GM23338 (cell line): Measurements from ENCODE around the gene GCDH.

ENCODE experiments used
- CREB1 ChIP-seq: fragments of 250-450 bp; sonication (Bioruptor Pico); IDR thresholded peaks from 2 replicates; pipeline ENCODE4 v1.5.0; 2020; ENCODE audit warnings: low read depth, mild to moderate bottlenecking, moderate library complexity
- CTCF ChIP-seq, 2 experiments: fragments of 200-600 bp in 1 of 2; sonication (generic) in 1 of 2; conservative IDR thresholded peaks; 2 replicates each; pipeline versions ENCODE4 v1.5.1 to v1.6.1; 2016 to 2017; ENCODE audit warnings: antibody characterized with exemption in 2 of 2, low read depth in 2 of 2, mild to moderate bottlenecking in 2 of 2, moderate library complexity in 1 of 2
- EZH2 ChIP-seq: fragments of 200-600 bp; sonication (generic); IDR thresholded peaks from one replicate; pipeline ENCODE4 v1.8.0; 2017; ENCODE audit warnings: antibody characterized with exemption, mild to moderate bottlenecking, low read depth; ENCODE audit not compliant: unreplicated experiment
- EZH2phosphoT487 ChIP-seq: fragments of 200-600 bp; sonication (generic); IDR thresholded peaks from one replicate; pipeline ENCODE4 v1.8.1; 2018; ENCODE audit warnings: antibody characterized with exemption; ENCODE audit not compliant: unreplicated experiment
- JUNB ChIP-seq: IDR thresholded peaks from one replicate; pipeline ENCODE4 v1.6.1; 2016; ENCODE audit warnings: antibody characterized with exemption; ENCODE audit not compliant: unreplicated experiment
- NANOG ChIP-seq: IDR thresholded peaks from 2 replicates; pipeline ENCODE4 v1.6.1; 2016; ENCODE audit warnings: antibody characterized with exemption, borderline replicate concordance
- POLR2AphosphoS5 ChIP-seq: IDR thresholded peaks from 2 replicates; pipeline ENCODE4 v1.6.1; 2016; ENCODE audit warnings: antibody characterized with exemption, low read depth
- REST ChIP-seq: IDR thresholded peaks from one replicate; pipeline ENCODE4 v1.6.1; 2018; ENCODE audit warnings: antibody characterized with exemption; ENCODE audit not compliant: unreplicated experiment
- STAT1 ChIP-seq: IDR thresholded peaks from one replicate; pipeline ENCODE4 v1.6.1; 2016; ENCODE audit warnings: antibody characterized with exemption; ENCODE audit not compliant: unreplicated experiment
- ZNF114 ChIP-seq: fragments of 250-450 bp; sonication (Bioruptor Pico); IDR thresholded peaks from 2 replicates; pipeline ENCODE4 v1.5.0; 2020; ENCODE audit warnings: mild to moderate bottlenecking, moderate library complexity
- ZNF331 ChIP-seq: fragments of 250-450 bp; sonication (Bioruptor Pico); IDR thresholded peaks from 2 replicates; pipeline ENCODE4 v1.5.0; 2020; ENCODE audit warnings: low read depth, mild to moderate bottlenecking, moderate library complexity

GRCh38 chr19:12888006-12888603 lies 2.9 kb upstream of the GCDH start:
- TF ChIP-seq EZH2phosphoT487 (no peak), CTCF (conservative IDR thresholded peaks at IDR 0.05; ENCODE audit: low read depth in 2 of 2) (no peak), JUNB (no peak), REST (no peak), POLR2AphosphoS5 (no peak), CREB1 (no peak), EZH2 (no peak), STAT1 (no peak), ZNF114 (CRISPR knock-in tag) (no peak), NANOG (no peak), ZNF331 (CRISPR knock-in tag) (no peak)
